ENCODE measurements around the gene RBM28.

DNA sequence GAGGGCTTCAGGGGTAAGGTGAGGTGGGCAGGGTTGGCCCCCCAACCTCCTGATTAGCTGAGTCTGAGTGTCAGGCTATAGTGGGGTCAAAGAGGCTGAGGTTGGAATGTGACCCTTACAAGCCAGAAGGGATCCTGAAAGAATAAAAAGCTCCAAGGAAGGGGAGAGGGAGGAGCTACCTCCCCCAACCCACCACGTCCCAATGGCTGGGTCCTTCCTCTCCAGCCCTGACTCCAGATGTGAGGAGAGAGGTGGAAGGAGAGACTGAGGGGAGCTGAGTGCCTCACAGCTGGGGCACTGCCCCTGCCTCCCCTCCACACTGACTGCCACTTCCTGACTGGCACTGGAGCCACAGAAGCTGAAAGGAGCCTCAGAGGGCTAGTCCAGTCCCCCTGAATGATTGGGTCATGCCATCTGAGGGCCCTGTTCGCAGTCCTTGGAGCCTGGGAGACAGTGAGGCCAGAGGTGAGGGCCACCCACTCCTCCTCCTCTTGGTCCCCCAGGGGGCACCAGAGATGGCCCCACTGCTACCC is 45.4 kb upstream of the RBM28 start:
- TF ChIP-seq, protein P1, sequence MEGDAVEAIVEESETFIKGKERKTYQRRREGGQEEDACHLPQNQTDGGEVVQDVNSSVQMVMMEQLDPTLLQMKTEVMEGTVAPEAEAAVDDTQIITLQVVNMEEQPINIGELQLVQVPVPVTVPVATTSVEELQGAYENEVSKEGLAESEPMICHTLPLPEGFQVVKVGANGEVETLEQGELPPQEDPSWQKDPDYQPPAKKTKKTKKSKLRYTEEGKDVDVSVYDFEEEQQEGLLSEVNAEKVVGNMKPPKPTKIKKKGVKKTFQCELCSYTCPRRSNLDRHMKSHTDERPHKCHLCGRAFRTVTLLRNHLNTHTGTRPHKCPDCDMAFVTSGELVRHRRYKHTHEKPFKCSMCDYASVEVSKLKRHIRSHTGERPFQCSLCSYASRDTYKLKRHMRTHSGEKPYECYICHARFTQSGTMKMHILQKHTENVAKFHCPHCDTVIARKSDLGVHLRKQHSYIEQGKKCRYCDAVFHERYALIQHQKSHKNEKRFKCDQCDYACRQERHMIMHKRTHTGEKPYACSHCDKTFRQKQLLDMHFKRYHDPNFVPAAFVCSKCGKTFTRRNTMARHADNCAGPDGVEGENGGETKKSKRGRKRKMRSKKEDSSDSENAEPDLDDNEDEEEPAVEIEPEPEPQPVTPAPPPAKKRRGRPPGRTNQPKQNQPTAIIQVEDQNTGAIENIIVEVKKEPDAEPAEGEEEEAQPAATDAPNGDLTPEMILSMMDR (IDR thresholded peaks at IDR 0.05; ENCODE audit: insufficient read depth, low read depth, low read length): no peak
- TF ChIP-seq EZH2 (IDR thresholded peaks at IDR 0.05; ENCODE audit: insufficient read depth, low read length): no peak

Measured in astrocyte (in vitro differentiated cells and primary cell).